MM.1S (cell line): Measurements from ENCODE around the gene PALM3.
A peak's percentile ranks its signal among the peaks of the same experiment; 100 is the strongest.

ENCODE experiments used
- DNase-seq: peaks from one replicate; pipeline ENCODE4 v3.0.0-alpha.2; 2015
- H2AFZ ChIP-seq: fragments of 300-600 bp; sonication (generic); 2 replicates; pipeline ENCODE4 v1.6.0; 2016; ENCODE audit warnings: antibody characterized with exemption, low read length
- H3F3A ChIP-seq: fragments of 300-600 bp; sonication (generic); 2 replicates; pipeline ENCODE4 v1.6.1; 2016; ENCODE audit warnings: mild to moderate bottlenecking, antibody characterized with exemption, low read length, moderate library complexity, mixed read lengths; ENCODE audit not compliant: insufficient read depth
- H3K27ac ChIP-seq: fragments of 300-600 bp; sonication (generic); 2 replicates; pipeline ENCODE4 v1.5.1; 2016; ENCODE audit warnings: mild to moderate bottlenecking, low read length
- H3K27me3 ChIP-seq: fragments of 300-600 bp; sonication (generic); replicated peaks from 2 replicates; pipeline ENCODE4 v1.6.0; 2016; ENCODE audit warnings: low read length; ENCODE audit not compliant: insufficient read depth
- H3K36me3 ChIP-seq: fragments of 300-600 bp; sonication (generic); replicated peaks from 2 replicates; pipeline ENCODE4 v1.6.1; 2016; ENCODE audit warnings: mild to moderate bottlenecking, low read length, mixed read lengths; ENCODE audit not compliant: insufficient read depth
- H3K4me1 ChIP-seq: fragments of 300-600 bp; sonication (generic); 2 replicates; pipeline ENCODE4 v1.6.1; 2016; ENCODE audit warnings: low read length, mixed read lengths
- H3K4me2 ChIP-seq: fragments of 300-600 bp; sonication (generic); 2 replicates; pipeline ENCODE4 v1.6.0; 2016; ENCODE audit warnings: low read depth, low read length
- H3K4me3 ChIP-seq: fragments of 300-600 bp; sonication (generic); 2 replicates; pipeline ENCODE4 v1.5.1; 2016; ENCODE audit warnings: low read length, mixed read lengths
- H3K79me2 ChIP-seq: fragments of 300-600 bp; sonication (generic); 2 replicates; pipeline ENCODE4 v1.6.1; 2016; ENCODE audit warnings: mixed run types, low read length, mixed read lengths
- H3K9ac ChIP-seq: fragments of 300-600 bp; sonication (generic); 2 replicates; pipeline ENCODE4 v1.6.1; 2016; ENCODE audit warnings: low read length, mixed read lengths
- H3K9me2 ChIP-seq: fragments of 300-600 bp; sonication (generic); replicated peaks from 2 replicates; pipeline ENCODE4 v1.6.1; 2016; ENCODE audit warnings: mild to moderate bottlenecking, low read length, mixed read lengths; ENCODE audit not compliant: insufficient read depth
- H3K9me3 ChIP-seq: fragments of 300-600 bp; sonication (generic); replicated peaks from 2 replicates; pipeline ENCODE4 v1.6.1; 2016; ENCODE audit warnings: mild to moderate bottlenecking, low read length, mixed read lengths; ENCODE audit not compliant: insufficient read depth
- H4K20me1 ChIP-seq: fragments of 300-600 bp; sonication (generic); 2 replicates; pipeline ENCODE4 v1.6.1; 2016; ENCODE audit warnings: mild to moderate bottlenecking, low read length, moderate library complexity, mixed read lengths; ENCODE audit not compliant: insufficient read depth
- EZH2 ChIP-seq: fragments of 300-600 bp; sonication (generic); optimal IDR thresholded peaks from 2 replicates; pipeline ENCODE3; 2017; ENCODE audit warnings: low read depth, mild to moderate bottlenecking, antibody characterized with exemption, low read length, mixed read lengths
- EZH2phosphoT487 ChIP-seq: fragments of 300-600 bp; sonication (generic); IDR thresholded peaks from 2 replicates; pipeline ENCODE4 v1.6.1; 2018; ENCODE audit warnings: antibody characterized with exemption, low read length
- TF ChIP-seq, protein P1 (sequence below): fragments of 300-600 bp; sonication (generic); IDR thresholded peaks from 2 replicates; pipeline ENCODE4 v1.5.1; 2016; ENCODE audit warnings: antibody characterized with exemption, low read length, mixed read lengths

PALM3 gene

GRCh38 chr19:14073261-14073924 lies 11.5 kb upstream of the PALM3 start:
- H3K9ac ChIP-seq = peak overlapping the region; percentile 79; the same call in 1 of the 2 replicates
- H3K4me2 ChIP-seq = peak overlapping the region; percentile 100
- H3K79me2 ChIP-seq = peaks cover 7% of the 10 kb centered on the region; the same call in 1 of the 2 replicates
- no peaks in the 10 kb centered on the region for H3K36me3 ChIP-seq
- peak overlapping the region; percentile 99 for H2AFZ ChIP-seq
- H4K20me1 ChIP-seq = no peaks in the 10 kb centered on the region
- DNase-seq = peak; percentile 83
- H3K27me3 ChIP-seq = no peaks in the 10 kb centered on the region
- no peaks in the 10 kb centered on the region for H3K9me2 ChIP-seq
- peak overlapping the region; percentile 69; the same call in 1 of the 2 replicates for H3K27ac ChIP-seq
- peak overlapping the region; percentile 90 for H3K4me3 ChIP-seq
- TF ChIP-seq, protein P1, sequence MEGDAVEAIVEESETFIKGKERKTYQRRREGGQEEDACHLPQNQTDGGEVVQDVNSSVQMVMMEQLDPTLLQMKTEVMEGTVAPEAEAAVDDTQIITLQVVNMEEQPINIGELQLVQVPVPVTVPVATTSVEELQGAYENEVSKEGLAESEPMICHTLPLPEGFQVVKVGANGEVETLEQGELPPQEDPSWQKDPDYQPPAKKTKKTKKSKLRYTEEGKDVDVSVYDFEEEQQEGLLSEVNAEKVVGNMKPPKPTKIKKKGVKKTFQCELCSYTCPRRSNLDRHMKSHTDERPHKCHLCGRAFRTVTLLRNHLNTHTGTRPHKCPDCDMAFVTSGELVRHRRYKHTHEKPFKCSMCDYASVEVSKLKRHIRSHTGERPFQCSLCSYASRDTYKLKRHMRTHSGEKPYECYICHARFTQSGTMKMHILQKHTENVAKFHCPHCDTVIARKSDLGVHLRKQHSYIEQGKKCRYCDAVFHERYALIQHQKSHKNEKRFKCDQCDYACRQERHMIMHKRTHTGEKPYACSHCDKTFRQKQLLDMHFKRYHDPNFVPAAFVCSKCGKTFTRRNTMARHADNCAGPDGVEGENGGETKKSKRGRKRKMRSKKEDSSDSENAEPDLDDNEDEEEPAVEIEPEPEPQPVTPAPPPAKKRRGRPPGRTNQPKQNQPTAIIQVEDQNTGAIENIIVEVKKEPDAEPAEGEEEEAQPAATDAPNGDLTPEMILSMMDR = no peak
- TF ChIP-seq EZH2phosphoT487 (no peak), EZH2 (no peak)
- no peaks in the 10 kb centered on the region for H3K9me3 ChIP-seq
- peaks cover 3% of the 10 kb centered on the region for H3K4me1 ChIP-seq
- peaks cover 22% of the 10 kb centered on the region for H3F3A ChIP-seq

DNA sequence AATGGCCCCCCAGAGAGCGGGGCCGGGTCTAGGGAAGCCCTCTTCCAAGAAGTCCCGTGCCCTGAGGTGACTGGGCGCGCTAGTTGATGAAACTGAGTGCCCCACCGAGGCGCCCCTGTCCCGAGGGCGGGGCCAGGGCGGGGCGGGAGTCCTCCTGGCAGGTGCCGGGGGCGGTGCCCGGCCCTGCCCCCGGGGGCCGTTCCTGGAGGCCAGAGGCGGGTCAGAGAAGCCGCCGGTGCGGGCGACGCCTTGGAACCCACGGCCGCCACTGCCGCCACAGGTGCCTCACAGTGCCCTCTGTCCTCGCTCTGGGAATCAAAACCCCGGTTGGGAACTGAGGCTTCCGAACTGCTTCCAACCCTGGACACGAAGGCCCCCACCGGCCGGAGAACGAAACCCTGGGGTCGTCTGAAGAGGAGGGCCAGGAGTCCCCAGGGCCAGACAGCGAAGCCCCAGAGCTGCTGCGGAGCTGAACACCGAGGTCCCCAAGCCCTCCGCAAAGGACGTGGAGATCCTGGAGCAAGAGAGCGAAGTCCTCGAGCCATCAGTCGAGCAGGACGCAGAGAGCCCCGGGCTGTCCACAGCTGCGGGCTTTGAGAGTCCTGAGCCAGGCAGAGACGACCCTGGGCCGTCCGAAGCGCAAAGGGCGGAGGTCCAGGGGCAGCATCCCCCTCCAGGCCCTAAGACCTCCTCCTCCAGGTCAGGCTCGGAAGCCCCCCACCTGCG lies 10.8 kb upstream of the PALM3 start, which contains the start of gene MISP3:
MISP3 (plus strand) TSS at position 252 of the 726 bp plus-strand sequence. CDS start 524 bp downstream, outside the sequence.
- H3K9me3 ChIP-seq = no peaks in the 10 kb centered on the region
- H3K9me2 ChIP-seq = no peaks in the 10 kb centered on the region
- H3K9ac ChIP-seq = peak within 1 kb of the TSS; percentile 79
- peak within 1 kb of the TSS; percentile 100 for H3K4me2 ChIP-seq
- peak within 1 kb of the TSS; percentile 69; the same call in 1 of the 2 replicates for H3K27ac ChIP-seq
- H3K36me3 ChIP-seq = no peaks in the 10 kb centered on the region
- H3K4me3 ChIP-seq = peak within 1 kb of the TSS; percentile 90
- peak within 1 kb of the TSS; percentile 99 for H2AFZ ChIP-seq
- no peaks in the 10 kb centered on the region for H3K27me3 ChIP-seq
- peak; percentile 67 for DNase-seq
- peaks cover 7% of the 10 kb centered on the region; the same call in 1 of the 2 replicates for H3K79me2 ChIP-seq
- peaks cover 22% of the 10 kb centered on the region for H3F3A ChIP-seq
- no peak for TF ChIP-seq EZH2phosphoT487
- TF ChIP-seq, protein P1 = no peak
- TF ChIP-seq EZH2 = no peak
- peaks cover 3% of the 10 kb centered on the region for H3K4me1 ChIP-seq
- H4K20me1 ChIP-seq = no peaks in the 10 kb centered on the region

DNA sequence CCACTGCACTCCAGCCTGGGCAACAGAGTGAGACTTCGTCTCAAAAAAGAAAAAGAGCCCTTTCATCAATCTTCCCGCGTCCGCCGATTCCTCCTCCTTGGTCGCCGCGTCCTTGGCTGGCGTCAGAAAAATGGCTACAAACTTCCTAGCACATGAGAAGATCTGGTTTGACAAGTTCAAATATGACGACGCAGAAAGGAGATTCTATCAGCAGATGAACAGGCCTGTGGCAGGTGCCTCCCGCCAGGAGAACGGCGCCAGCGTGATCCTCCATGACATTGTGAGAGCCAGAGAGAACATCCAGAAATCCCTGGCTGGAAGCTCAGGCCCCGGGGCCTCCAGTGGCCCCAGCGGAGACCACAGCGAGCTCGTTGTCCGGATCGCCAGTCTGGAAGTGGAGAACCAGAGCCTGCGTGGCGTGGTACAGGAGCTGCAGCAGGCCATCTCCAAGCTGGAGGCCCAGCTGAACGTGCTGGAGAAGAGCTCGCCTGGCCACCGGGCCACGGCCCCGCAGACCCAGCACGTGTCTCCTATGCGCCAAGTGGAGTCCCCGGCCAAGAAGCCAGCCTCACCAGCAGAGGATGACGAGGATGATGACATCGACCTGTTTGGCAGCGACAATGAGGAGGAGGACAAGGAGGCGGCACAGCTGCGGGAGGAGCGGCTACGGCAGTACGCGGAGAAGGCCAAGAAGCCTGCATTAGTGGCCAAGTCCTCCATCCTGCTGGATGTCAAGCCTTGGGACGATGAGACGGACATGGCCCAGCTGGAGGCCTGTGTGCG lies 8.6 kb upstream of the PALM3 start:
- TF ChIP-seq EZH2 (no peak), EZH2phosphoT487 (no peak)
- TF ChIP-seq, protein P1 = no peak
- Histone ChIP-seq H3K9ac (no peak overlapping the region), H3K27ac (no peak overlapping the region), H3K9me2 (no peaks in the 10 kb centered on the region), H3F3A (peaks cover 22% of the 10 kb centered on the region), H2AFZ (no peak overlapping the region), H3K4me1 (peaks cover 3% of the 10 kb centered on the region), H3K4me2 (no peak overlapping the region), H3K79me2 (peaks cover 7% of the 10 kb centered on the region; the same call in 1 of the 2 replicates), H3K36me3 (no peaks in the 10 kb centered on the region), H4K20me1 (no peaks in the 10 kb centered on the region), H3K9me3 (no peaks in the 10 kb centered on the region), H3K4me3 (no peak overlapping the region), H3K27me3 (peaks cover 12% of the 10 kb centered on the region; the same call in 1 of the 2 replicates)
- DNase-seq = no peak
